Smooth muscle cell (in vitro differentiated cells): ENCODE data around the gene PRRT4. TPM values are rescaled to one million over a fixed set of nuclear protein-coding genes. Genes with fewer than 3 reads are reported as not detected.

Experiments
- DNase-seq: peaks from one replicate; lab custom pipeline; 2025; ENCODE audit not compliant: unreplicated experiment; lab: John Stamatoyannopoulos, UW
- H2AFZ ChIP-seq: fragments of 200-600 bp; sonication (generic); 2 replicates; pipeline ENCODE4 v1.6.0; 2016; ENCODE audit warnings: antibody characterized with exemption, low read depth, mild to moderate bottlenecking
- H3F3A ChIP-seq: fragments of 200-600 bp; sonication (generic); 2 replicates; pipeline ENCODE4 v1.6.0; 2017; ENCODE audit warnings: antibody characterized with exemption, low read depth
- H3K27ac ChIP-seq: fragments of 200-600 bp; sonication (generic); 2 replicates; pipeline ENCODE4 v1.5.1; 2016; ENCODE audit warnings: low read depth, mild to moderate bottlenecking
- H3K27me3 ChIP-seq: fragments of 200-600 bp; sonication (generic); 2 replicates; pipeline ENCODE4 v1.6.1; 2016; ENCODE audit warnings: low read depth, mild to moderate bottlenecking
- H3K36me3 ChIP-seq: fragments of 200-600 bp; sonication (generic); 2 replicates; pipeline ENCODE4 v1.5.1; 2016; ENCODE audit warnings: low read depth
- H3K4me1 ChIP-seq: fragments of 200-600 bp; sonication (generic); 2 replicates; pipeline ENCODE4 v1.5.1; 2016; ENCODE audit warnings: low read depth
- H3K4me2 ChIP-seq: fragments of 200-600 bp; sonication (generic); 2 replicates; pipeline ENCODE4 v1.6.0; 2016; ENCODE audit warnings: mild to moderate bottlenecking
- H3K4me3 ChIP-seq: fragments of 200-600 bp; sonication (generic); 2 replicates; pipeline ENCODE4 v1.5.1; 2016; ENCODE audit warnings: mild to moderate bottlenecking
- H3K79me2 ChIP-seq: fragments of 200-600 bp; sonication (generic); 2 replicates; pipeline ENCODE4 v1.6.0; 2016; ENCODE audit warnings: low read depth, mild to moderate bottlenecking
- H3K9ac ChIP-seq: fragments of 200-600 bp; sonication (generic); 2 replicates; pipeline ENCODE4 v1.6.0; 2016; ENCODE audit warnings: low read depth
- H3K9me3 ChIP-seq: fragments of 200-600 bp; sonication (generic); replicated peaks from 2 replicates; pipeline ENCODE4 v1.5.1; 2016; ENCODE audit warnings: low read depth
- H4K20me1 ChIP-seq: fragments of 200-600 bp; sonication (generic); 2 replicates; pipeline ENCODE4 v1.6.0; 2016; ENCODE audit warnings: low read depth
- CTCF ChIP-seq: fragments of 200-600 bp; sonication (generic); IDR thresholded peaks from 2 replicates; pipeline ENCODE4 v1.5.1; 2017; ENCODE audit warnings: borderline replicate concordance, mild to moderate bottlenecking, antibody characterized with exemption; ENCODE audit not compliant: insufficient read depth, poor library complexity, severe bottlenecking
- WGBS: methylation state at CpG from one replicate; pipeline ENCODE4 v1.1.7; 2016; ENCODE audit warnings: low lambda C conversion rate; 5-methylcytosine and 5-hydroxymethylcytosine counted together
- polyA plus RNA-seq: library from polyadenylated mRNA; unstranded; fragments of >200 nt; fragmentation: Nextera tagmentation; extraction: Ambion mirVana; gene quantifications from 2 replicates; pipeline ENCODE4 v1.2.1, GENCODE V29; 2016
- total RNA-seq: library from RNA; depleted of rRNA; stranded (reverse); fragments of >200 nt; gene quantifications from 2 replicates; pipeline ENCODE4 v1.2.3, GENCODE V29; 2014

Gene PRRT4
- total and polyA plus RNA-seq, 2 experiments from 2014 or later: 0.09 to 0.83 TPM

GRCh38 chr7:128392446-128393327 is 31.2 kb upstream of the PRRT4 start:
- no peaks in the 10 kb centered on the region for H3K27me3 ChIP-seq
- peaks cover 7% of the 10 kb centered on the region for H3K4me1 ChIP-seq
- H4K20me1 ChIP-seq: no peaks in the 10 kb centered on the region
- no peaks in the 10 kb centered on the region for H3K79me2 ChIP-seq
- no peak for DNase-seq
- no peaks in the 10 kb centered on the region for H3F3A ChIP-seq
- 97% methylated on average over 18 of the region's 18 CpGs for WGBS
- H3K27ac ChIP-seq: no peak overlapping the region
- H3K36me3 ChIP-seq: peaks cover 7% of the 10 kb centered on the region
- no peaks in the 10 kb centered on the region for H3K9me3 ChIP-seq
- H3K9ac ChIP-seq: no peak overlapping the region
- H3K4me2 ChIP-seq: no peak overlapping the region
- H2AFZ ChIP-seq: no peak overlapping the region
- no peak overlapping the region for H3K4me3 ChIP-seq
- TF ChIP-seq CTCF: no peak

DNA sequence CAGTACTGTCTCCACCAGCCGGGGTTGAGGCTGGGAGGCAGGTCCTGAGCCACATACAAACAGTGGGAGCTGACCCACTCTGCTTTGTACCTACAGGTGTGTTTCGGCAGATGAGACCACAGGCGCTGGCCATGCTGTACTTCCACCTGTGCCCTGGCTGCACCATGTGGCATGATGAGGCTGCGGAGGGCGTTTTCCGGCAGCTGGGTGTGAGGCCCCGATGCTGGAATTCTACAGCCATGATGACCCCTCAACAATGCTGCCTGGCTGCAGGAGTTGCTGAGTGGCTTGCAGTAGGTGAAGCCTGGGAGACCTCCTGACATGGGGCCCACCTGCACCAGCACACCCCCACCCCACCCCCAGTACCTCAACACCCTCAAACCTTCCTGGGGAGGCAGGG is 30.3 kb upstream of the PRRT4 start:
- Histone ChIP-seq H3K4me2 (no peak overlapping the region), H3K4me3 (no peak overlapping the region), H3K79me2 (no peaks in the 10 kb centered on the region), H3K36me3 (no peaks in the 10 kb centered on the region), H2AFZ (no peak overlapping the region), H4K20me1 (no peaks in the 10 kb centered on the region), H3K9ac (no peak overlapping the region), H3K27ac (no peak overlapping the region), H3F3A (no peaks in the 10 kb centered on the region), H3K27me3 (no peaks in the 10 kb centered on the region), H3K9me3 (no peaks in the 10 kb centered on the region), H3K4me1 (peaks cover 7% of the 10 kb centered on the region)
- DNase-seq: no peak
- TF ChIP-seq CTCF: no peak
- 97% methylated on average over 7 of the region's 7 CpGs for WGBS

- WGBS: 96% methylated on average over 3 of the region's 3 CpGs
- Histone ChIP-seq H4K20me1 (no peaks in the 10 kb centered on the region), H3K36me3 (no peaks in the 10 kb centered on the region), H3K4me1 (peaks cover 7% of the 10 kb centered on the region), H3K4me2 (no peak overlapping the region), H3K4me3 (no peak overlapping the region), H3K79me2 (no peaks in the 10 kb centered on the region), H3F3A (no peaks in the 10 kb centered on the region), H2AFZ (no peak overlapping the region), H3K9ac (no peak overlapping the region), H3K27ac (no peak overlapping the region), H3K9me3 (no peaks in the 10 kb centered on the region), H3K27me3 (no peaks in the 10 kb centered on the region)
- TF ChIP-seq CTCF: no peak
- DNase-seq: no peak
Observed at GRCh38 chr7:128390871-128391565, 29.5 kb upstream of the PRRT4 start.
